ENCODE data around the gene PLAAT2.

DNA sequence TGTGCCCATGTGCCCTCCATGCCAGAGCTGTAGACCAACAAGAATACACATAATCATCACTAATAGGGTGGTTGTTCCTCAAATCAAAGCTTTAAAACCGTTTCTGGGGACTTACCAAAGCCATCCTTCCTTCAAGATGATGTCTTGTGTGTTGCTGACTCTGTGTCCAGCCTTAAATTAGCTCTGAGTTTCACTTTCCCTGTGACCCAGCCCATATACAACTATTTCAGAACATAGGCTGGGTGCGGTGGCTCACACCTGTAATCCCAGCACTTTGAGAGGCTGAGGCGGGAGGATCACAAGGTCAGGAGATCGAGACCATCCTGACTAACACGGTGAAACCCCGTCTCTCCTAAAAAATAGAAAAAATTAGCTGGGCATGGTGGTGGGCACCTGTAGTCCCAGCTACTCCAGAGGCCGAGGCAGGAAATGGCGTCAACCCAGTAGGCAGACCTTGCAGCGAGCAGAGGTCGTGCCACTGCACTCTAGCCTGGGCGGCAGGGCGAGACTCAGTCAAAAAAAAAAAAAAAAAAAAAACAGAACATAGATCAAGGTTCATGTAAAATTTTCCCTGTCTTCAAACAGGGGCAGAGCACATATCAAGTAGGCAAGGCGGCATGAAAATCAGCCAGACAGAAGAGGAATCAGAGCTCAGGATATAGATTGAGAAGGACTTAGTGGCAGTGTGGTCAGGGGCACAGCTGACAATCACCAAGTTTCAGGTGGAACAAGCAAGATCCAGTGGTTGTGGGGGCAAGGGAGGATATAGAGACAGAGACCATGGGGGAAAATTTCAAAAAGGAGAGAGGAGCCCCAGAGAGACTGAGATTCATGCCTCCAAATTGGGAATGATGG is at the start of gene PLAAT2:
- TF ChIP-seq CTCF (IDR thresholded peaks at IDR 0.05) (no peak), POLR2A (IDR thresholded peaks at IDR 0.05) (no peak), EP300 (IDR thresholded peaks at IDR 0.05) (no peak)

All from ovary (tissue), 3 donors.